WERI-Rb-1 (cell line): ENCODE data around the gene KIF9.

Source experiments
- DNase-seq: peaks from one replicate; pipeline ENCODE4 v3.0.0-alpha.2; 2020
- H3K27ac ChIP-seq: fragments of 250-450 bp; sonication (Bioruptor Pico); 2 replicates; pipeline ENCODE4 v1.5.1; 2020; ENCODE audit warnings: mild to moderate bottlenecking, moderate library complexity
- H3K27me3 ChIP-seq: fragments of 250-450 bp; sonication (Bioruptor Pico); 2 replicates; pipeline ENCODE4 v1.5.1; 2021; ENCODE audit warnings: mild to moderate bottlenecking, low read depth, moderate library complexity; ENCODE audit not compliant: insufficient read depth, severe bottlenecking
- H3K36me3 ChIP-seq: fragments of 250-450 bp; sonication (Bioruptor Pico); 2 replicates; pipeline ENCODE4 v1.5.1; 2020; ENCODE audit warnings: mild to moderate bottlenecking, moderate library complexity
- H3K4me3 ChIP-seq: 2 replicates; pipeline ENCODE4 v1.5.1; 2011; ENCODE audit warnings: low read depth, mild to moderate bottlenecking, control low read depth, low read length
- H3K9me3 ChIP-seq: fragments of 250-450 bp; sonication (Bioruptor Pico); 2 replicates; pipeline ENCODE4 v1.5.1; 2021; ENCODE audit warnings: mild to moderate bottlenecking, moderate library complexity; ENCODE audit not compliant: severe bottlenecking
- TF ChIP-seq, protein P1 (sequence below): IDR thresholded peaks from 2 replicates; pipeline ENCODE4 v1.5.1; 2011; ENCODE audit warnings: low read depth, mild to moderate bottlenecking, control low read depth, inconsistent platforms, low read length

KIF9 gene

DNA sequence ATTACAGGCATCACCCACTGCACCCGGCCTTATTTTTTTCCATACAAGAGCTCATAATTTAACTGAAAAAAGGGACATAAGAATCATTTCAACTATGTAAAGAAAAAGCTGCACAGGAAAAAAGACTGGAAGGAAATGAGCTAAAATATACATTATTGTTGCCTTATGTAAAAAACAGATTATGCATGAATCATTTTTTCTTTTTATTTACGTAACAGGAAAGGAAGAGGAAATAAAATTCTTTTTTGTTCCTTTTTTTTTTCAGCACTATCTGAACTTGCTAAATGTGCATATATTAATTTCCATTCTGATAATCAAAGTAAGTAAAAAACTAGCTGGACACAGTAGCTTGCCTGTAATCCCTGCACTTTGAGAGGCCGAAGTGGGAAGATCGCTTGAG, 12.1 kb downstream of the KIF9 start:
- Histone ChIP-seq H3K4me3 (no peak overlapping the region), H3K9me3 (no peaks in the 10 kb centered on the region), H3K36me3 (no peaks in the 10 kb centered on the region), H3K27me3 (no peaks in the 10 kb centered on the region), H3K27ac (no peak overlapping the region)
- TF ChIP-seq, protein P1, sequence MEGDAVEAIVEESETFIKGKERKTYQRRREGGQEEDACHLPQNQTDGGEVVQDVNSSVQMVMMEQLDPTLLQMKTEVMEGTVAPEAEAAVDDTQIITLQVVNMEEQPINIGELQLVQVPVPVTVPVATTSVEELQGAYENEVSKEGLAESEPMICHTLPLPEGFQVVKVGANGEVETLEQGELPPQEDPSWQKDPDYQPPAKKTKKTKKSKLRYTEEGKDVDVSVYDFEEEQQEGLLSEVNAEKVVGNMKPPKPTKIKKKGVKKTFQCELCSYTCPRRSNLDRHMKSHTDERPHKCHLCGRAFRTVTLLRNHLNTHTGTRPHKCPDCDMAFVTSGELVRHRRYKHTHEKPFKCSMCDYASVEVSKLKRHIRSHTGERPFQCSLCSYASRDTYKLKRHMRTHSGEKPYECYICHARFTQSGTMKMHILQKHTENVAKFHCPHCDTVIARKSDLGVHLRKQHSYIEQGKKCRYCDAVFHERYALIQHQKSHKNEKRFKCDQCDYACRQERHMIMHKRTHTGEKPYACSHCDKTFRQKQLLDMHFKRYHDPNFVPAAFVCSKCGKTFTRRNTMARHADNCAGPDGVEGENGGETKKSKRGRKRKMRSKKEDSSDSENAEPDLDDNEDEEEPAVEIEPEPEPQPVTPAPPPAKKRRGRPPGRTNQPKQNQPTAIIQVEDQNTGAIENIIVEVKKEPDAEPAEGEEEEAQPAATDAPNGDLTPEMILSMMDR: no peak
- no peak for DNase-seq

DNA sequence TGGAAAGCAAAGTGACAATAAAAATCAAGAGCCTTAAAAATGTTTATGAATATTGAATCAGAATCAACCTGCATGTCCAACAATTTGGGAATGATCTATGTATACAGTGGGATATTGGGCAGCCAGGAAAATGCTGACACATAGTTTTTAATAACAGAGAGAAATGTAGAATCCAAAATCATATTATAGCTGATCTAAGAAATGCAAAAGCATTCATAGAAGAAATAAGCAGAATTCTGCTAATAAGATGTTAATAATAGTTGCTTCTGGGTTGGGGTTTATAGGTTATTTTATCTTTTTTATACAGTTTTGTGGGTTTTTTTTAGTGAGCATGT, 15.1 kb downstream of the KIF9 start:
- no peak overlapping the region for H3K27ac ChIP-seq
- H3K27me3 ChIP-seq: no peaks in the 10 kb centered on the region
- no peak for DNase-seq

DNA sequence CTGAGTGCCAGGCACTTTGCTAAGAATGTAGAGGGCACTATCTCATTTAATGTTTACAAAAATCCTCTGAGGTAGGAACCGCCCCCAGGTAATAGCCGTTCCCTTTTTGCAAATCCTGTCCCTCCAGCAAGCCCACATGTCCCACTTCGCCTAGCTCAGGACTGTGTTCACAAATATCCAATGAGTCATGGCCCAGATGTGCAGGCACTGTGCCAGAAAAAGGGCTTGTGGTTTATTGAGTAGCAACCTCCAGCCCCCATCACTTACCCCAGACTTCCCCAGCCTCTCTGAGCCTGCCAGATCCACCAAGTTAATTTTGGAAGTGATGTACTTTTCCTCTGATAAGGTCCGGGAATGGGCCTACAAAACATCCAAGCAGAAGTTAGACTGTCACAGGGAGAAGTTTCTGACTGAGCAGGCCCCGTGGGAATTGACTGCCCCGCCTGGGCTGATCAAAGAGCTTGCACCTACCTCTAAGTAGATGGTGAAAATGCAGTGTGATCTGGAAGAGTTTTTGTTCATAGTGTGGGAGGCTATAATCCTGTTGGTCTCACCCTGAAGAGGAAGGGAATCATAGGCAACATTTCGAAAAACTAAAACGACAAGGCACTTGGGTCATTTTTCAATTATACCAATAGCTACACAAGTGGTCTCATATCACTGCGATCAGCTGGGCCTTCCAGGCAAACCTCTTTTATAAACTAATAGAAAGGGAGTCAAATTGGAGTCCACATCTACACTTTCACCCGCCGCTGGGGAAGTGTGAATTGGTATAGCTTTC, 15.7 kb downstream of the KIF9 start:
- TF ChIP-seq, protein P1: no peak

More for the DNA sequence above, 15.1 kb downstream of the KIF9 start:
- no peaks in the 10 kb centered on the region for H3K36me3 ChIP-seq
- no peaks in the 10 kb centered on the region for H3K9me3 ChIP-seq
- TF ChIP-seq, protein P1: no peak
- H3K4me3 ChIP-seq: no peak overlapping the region

GRCh38 chr3:47265725-47266428, 16.7 kb downstream of the KIF9 start:
- TF ChIP-seq, protein P1: no peak
- Histone ChIP-seq H3K27me3 (no peaks in the 10 kb centered on the region), H3K4me3 (no peak overlapping the region), H3K9me3 (no peaks in the 10 kb centered on the region), H3K27ac (no peak overlapping the region), H3K36me3 (no peaks in the 10 kb centered on the region)
- DNase-seq: no peak

More for the DNA sequence above, 15.7 kb downstream of the KIF9 start:
- Histone ChIP-seq H3K9me3 (no peaks in the 10 kb centered on the region), H3K27me3 (no peaks in the 10 kb centered on the region), H3K36me3 (no peaks in the 10 kb centered on the region), H3K27ac (no peak overlapping the region), H3K4me3 (no peak overlapping the region)
- no peak for DNase-seq

DNA sequence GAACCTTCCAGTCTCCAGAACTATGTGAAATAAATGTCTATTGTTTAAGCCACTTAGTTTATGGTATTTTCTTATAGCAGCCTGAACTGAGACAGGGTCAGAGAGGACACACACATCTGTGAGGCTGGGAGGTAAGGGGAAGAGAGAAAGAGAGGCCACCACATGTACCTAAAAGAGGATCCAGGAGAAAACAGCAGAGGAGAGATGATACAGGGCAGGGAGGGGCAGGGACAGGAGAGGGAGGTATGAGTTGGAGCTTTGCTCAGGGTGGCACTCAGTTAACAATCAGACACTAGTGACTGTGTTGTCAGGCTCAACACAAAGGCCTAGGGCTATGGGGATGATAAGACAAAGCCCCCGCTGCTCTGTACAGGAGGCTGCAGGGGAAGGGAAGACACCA, 17.6 kb downstream of the KIF9 start:
- TF ChIP-seq, protein P1: no peak
- H3K9me3 ChIP-seq: no peaks in the 10 kb centered on the region
- H3K27me3 ChIP-seq: no peaks in the 10 kb centered on the region
- no peak overlapping the region for H3K4me3 ChIP-seq
- H3K27ac ChIP-seq: no peak overlapping the region
- H3K36me3 ChIP-seq: no peaks in the 10 kb centered on the region
- no peak for DNase-seq
